Measurements from ENCODE around the gene RPAP3.

Gene RPAP3

GRCh38 chr12:47722136-47722834 is 16.5 kb upstream of the RPAP3 start:
- DNase-seq (ENCODE audit: low read depth in 3 of 3): no peak

- DNase-seq (ENCODE audit: low read depth in 3 of 3): no peak
These were observed 15.7 kb upstream of the RPAP3 start for GRCh38 chr12:47721431-47721973.

DNA sequence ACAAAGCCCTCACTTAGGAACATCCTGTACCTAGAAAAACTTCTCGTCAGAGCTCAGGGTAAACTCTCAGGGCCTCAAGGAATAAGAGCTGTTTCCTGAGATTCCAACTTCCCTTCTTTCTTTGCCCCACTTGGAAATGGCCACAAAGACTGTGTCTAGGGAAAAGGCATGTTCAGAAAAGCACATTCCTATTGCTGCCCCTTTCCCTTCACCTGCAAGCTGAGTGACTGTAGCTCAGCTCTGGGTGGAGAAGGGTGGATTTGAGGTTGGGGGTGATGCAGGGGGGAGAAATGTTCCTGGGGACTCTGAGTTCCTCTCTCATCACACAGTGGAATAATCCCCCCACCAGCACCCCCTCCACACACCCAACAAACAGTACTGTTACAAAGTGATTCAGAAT is 12.7 kb upstream of the RPAP3 start:
- DNase-seq (ENCODE audit: low read depth in 3 of 3): no peak

- DNase-seq (ENCODE audit: low read depth in 3 of 3): no peak
These were observed 11.8 kb upstream of the RPAP3 start for GRCh38 chr12:47717443-47718193.

DNA sequence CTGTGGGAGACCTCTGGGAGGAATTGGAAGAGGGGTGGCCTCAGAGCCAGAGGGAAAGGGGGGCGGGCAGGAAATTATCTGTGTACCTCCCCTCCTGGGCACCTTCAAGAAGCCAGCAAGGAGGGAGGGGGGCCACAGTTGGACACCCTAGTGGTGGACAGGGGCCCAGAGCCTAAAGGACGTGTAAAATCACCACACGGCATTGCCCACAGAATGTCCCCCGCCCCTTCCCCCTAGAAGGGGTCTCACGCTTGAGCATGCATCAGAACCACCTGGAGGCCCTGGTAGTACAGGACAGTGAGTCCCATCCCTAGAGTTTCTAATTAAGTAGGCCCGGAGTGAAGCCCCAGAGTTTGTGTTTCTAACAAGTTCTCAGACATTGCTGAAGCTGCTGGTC is 11.2 kb upstream of the RPAP3 start:
- no peak for DNase-seq (ENCODE audit: low read depth in 3 of 3)

GRCh38 chr12:47715877-47716548 is 10.2 kb upstream of the RPAP3 start:
- no peak for DNase-seq (ENCODE audit: low read depth in 3 of 3)

DNA sequence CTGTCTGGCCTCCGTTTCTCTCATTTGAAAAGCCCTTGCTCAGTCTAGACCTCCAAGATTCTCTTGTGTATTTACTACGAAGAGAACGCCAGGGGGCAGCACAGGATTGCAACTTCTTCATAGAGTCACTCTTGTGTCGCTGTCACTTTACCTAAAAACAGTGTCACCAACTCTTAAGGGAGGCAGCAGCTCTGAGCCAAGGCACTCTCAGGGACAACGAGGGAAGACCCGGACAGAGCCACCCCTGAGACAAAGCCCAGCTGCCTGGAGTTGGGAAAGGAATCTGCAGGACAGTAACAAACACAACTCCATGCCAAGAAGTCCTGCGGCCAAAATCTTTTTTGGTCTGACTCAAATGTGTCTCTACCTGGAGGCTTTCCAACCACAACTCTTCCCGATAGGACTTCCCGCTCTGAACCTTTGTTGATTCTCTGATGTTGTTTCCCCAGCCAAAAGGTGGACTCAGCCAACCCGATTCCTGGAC is 9.6 kb upstream of the RPAP3 start:
- peak; percentile 50 to 75 (median 53) for DNase-seq (ENCODE audit: low read depth in 3 of 3)

GRCh38 chr12:47714826-47715386 is 9.1 kb upstream of the RPAP3 start:
- no peak for DNase-seq (ENCODE audit: low read depth in 3 of 3)

GRCh38 chr12:47712171-47712570 is 6.3 kb upstream of the RPAP3 start:
- DNase-seq (ENCODE audit: low read depth in 3 of 3): no peak

GRCh38 chr12:47711448-47711847 is 5.6 kb upstream of the RPAP3 start:
- no peak for DNase-seq (ENCODE audit: low read depth in 3 of 3)

- no peak for DNase-seq (ENCODE audit: low read depth in 3 of 3)
These were observed 4.4 kb upstream of the RPAP3 start for GRCh38 chr12:47710278-47710677.

DNA sequence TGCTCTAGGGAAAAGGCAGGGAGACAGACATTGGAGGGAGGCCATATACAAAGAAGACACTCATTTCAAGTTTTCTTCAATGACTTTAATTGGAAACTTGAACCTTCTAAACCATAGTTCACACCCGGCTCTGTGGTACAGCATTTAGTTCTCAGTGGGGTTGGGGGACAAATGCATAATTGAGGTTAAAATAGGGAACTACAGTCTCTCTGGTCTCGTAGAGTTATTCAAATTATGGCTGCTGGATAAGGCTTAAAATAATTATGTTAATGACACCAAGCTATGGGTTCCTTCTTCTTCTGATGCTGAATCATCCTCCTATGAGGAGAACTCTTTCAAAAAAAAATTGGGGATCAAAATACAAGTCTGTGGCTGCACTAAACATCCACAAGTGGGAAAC is 3.8 kb upstream of the RPAP3 start:
- no peak for DNase-seq (ENCODE audit: low read depth in 3 of 3)

DNA sequence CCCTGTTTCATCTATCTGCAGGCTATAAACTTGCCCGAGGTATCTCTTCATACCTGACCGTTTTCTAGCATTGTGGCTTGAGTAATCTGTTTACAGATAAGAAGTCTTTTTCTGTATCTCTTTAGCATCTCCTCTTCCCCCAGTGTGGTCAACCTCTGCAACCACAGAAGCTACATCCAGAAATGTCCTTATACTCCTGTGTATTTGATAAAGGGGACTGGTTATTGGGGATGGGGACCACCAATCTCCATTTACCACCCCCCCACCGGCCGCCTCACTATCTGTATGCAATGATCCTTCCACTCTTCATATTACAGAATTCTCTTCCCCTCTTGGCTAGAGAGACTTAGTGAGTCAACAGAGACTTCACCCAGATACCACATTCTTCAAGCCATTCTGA is 3.4 kb upstream of the RPAP3 start:
- DNase-seq (ENCODE audit: low read depth in 3 of 3): no peak

DNA sequence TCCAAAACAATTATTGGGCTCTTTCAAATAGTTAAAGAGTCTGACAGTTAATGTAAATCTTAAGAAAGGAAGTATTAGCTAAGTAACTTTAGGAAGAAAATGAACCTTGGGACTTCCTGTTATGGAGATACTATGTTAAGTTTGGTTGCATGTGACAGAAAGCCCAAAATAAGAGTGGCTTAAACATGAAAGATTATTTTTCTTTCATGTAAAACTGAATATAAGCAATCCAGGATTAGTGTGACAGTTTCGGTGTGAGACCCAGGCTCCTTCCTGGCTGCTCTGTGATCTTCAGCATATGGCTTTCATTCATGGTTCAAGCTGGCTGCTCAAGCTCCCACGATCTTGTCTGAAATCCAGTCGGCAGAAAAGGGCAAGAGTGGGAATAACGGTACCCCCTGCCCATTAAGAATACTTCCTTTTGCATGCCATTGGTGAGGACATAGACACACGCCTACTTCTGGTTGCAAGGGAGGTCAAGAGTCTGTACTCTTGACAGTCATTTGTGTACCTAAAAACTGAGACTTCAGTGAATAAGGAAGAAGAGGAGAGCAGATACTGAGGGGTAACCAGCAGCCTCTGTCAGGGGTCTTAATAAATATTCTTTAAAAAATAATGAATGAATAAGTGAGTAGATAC is 2.2 kb upstream of the RPAP3 start:
- no peak for DNase-seq (ENCODE audit: low read depth in 3 of 3)

- DNase-seq (ENCODE audit: low read depth in 3 of 3): no peak
These were observed 1.5 kb upstream of the RPAP3 start for GRCh38 chr12:47707355-47707754.

DNA sequence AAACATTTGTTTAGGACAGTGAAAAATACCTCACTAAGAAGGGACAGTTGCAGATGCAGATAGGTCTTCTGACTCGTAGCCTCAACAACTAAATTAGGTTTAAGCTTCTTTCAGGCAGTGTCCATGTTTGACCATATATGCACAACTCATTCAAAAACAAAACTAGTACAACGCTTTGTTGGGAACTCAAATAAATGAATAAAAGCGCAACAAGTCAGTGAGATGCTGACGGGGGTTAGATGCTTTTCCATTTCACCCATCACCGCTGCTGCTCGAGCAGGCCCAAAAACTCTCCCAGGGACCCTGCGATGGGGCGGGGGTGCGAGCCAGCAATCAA is 633 bp downstream of the RPAP3 start:
- no peak for DNase-seq (ENCODE audit: low read depth in 3 of 3)

DNA sequence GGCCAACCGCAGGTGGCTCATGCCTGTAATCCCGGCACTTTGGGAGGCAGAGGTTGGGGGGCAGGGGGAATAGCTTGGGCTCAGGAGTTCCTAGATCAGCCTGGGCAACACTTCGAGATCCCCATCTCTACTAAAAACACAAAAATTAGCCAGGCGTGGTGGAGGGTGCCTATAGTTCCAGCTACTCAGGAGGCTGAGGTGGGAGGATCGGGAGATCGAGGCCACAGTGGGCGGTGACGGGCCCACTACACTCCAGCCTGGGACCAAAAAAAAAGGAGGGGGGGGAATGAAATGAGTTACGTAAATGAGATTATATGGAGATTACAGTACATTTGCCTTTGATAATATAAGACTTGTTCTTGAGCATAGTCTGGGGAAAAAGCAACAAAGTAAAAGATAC is 1.1 kb downstream of the RPAP3 start:
- DNase-seq (ENCODE audit: low read depth in 3 of 3): no peak

- no peak for DNase-seq (ENCODE audit: low read depth in 3 of 3)
These were observed 5.6 kb downstream of the RPAP3 start for GRCh38 chr12:47700263-47700662.

- no peak for DNase-seq (ENCODE audit: low read depth in 3 of 3)
These were observed 7.2 kb downstream of the RPAP3 start for GRCh38 chr12:47698631-47699030.

DNA sequence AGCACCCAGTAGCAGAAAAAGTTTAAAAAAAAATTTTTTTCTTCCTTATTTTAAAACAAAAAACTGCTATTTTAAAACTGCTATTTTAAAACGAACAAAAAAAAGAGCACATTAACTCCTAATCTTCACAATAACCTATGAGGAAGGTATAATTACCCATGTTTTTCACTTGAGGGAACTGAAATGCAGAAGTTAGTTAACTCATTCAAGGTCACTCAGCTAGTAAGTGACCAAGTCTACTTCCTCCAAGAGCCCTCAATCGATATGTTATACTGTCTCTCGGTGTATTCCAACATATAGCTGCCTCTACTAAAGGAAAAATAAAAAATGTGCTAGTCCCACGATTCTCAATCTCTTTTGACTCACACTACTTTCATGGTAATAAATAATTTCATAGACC is 7.8 kb downstream of the RPAP3 start:
- no peak for DNase-seq (ENCODE audit: low read depth in 3 of 3)

DNA sequence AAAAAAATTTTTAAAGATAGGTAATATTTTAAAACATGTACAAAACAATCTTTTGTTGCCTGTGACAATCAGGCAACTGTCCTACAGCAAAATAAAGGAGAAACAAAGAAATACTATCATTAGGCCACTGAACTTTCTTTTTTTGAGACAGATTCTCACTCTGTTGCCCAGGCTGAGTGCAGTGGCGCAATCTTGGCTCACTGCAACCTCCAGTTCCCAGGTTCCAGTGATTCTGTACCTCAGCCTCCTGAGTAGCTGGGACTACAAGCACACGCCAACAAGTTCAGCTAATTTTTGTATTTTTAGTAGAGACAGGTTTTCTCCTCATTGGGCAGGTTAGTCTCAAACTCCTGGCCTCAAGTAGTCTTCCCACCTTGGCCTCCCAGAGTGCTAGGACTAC is 16.6 kb downstream of the RPAP3 start:
- no peak for DNase-seq (ENCODE audit: low read depth in 3 of 3)

GRCh38 chr12:47687636-47688035 is 18.2 kb downstream of the RPAP3 start:
- no peak for DNase-seq (ENCODE audit: low read depth in 3 of 3)
